Omental fat pad (tissue), 4 donors: ENCODE measurements around the gene SMPD3. TPM values are rescaled to one million over a fixed set of nuclear protein-coding genes. Genes with fewer than 3 reads are reported as not detected.

Experiments used
- ATAC-seq: fragments of 150-250 bp; one replicate; pipeline ENCODE4 v1.9.1; 2016; ENCODE audit warnings: mild to moderate bottlenecking, moderate library complexity; ENCODE audit not compliant: low FRiP score
- DNase-seq: peaks from one replicate; pipeline ENCODE4 v3.0.0-alpha.2; 2019; ENCODE audit warnings: low spot score
- CTCF ChIP-seq, 3 donors: fragments of 450-650 bp; IDR thresholded peaks; one replicate each; pipeline ENCODE4 v1.5.1; 2016 to 2017; ENCODE audit warnings: antibody characterized with exemption in 3 of 3, mild to moderate bottlenecking in 3 of 3, moderate library complexity in 2 of 3
- total RNA-seq, 4 donors: library from RNA; depleted of rRNA; stranded (reverse); fragments of >200 nt; gene quantifications; one replicate each; pipeline ENCODE4 v1.1.0, GENCODE V29; 2016

Gene SMPD3
- total RNA-seq, 4 donors from 2014 or later: 0.63 to 44.8 (median 8.1) TPM

- TF ChIP-seq CTCF (IDR thresholded peaks at IDR 0.05): no peak
- DNase-seq (no peak), ATAC-seq (no peak)
Measured at GRCh38 chr16:68470461-68471150, 22.3 kb upstream of the SMPD3 start.

- no peak for TF ChIP-seq CTCF (IDR thresholded peaks at IDR 0.05)
- DNase-seq (no peak), ATAC-seq (no peak)
Measured at GRCh38 chr16:68469796-68470460, 21.6 kb upstream of the SMPD3 start.

- no peak for DNase-seq
- TF ChIP-seq CTCF (IDR thresholded peaks at IDR 0.05): no peak
- no peak for ATAC-seq
Measured at GRCh38 chr16:68468842-68469241, 20.5 kb upstream of the SMPD3 start.

GRCh38 chr16:68466174-68466573 is 17.9 kb upstream of the SMPD3 start:
- ATAC-seq: no peak
- DNase-seq: no peak
- no peak for TF ChIP-seq CTCF (IDR thresholded peaks at IDR 0.05)

- no peak for TF ChIP-seq CTCF (IDR thresholded peaks at IDR 0.05)
- DNase-seq (no peak), ATAC-seq (no peak)
Measured at GRCh38 chr16:68463904-68464303, 15.6 kb upstream of the SMPD3 start.

GRCh38 chr16:68460067-68460466 is 11.8 kb upstream of the SMPD3 start:
- DNase-seq (no peak), ATAC-seq (no peak)
- no peak for TF ChIP-seq CTCF (IDR thresholded peaks at IDR 0.05)

GRCh38 chr16:68459457-68459856 is 11.1 kb upstream of the SMPD3 start:
- no peak for ATAC-seq
- no peak for TF ChIP-seq CTCF (IDR thresholded peaks at IDR 0.05)

More at GRCh38 chr16:68459457-68459856, 11.1 kb upstream of the SMPD3 start:
- no peak for DNase-seq
